HUES6 (cell line): ENCODE measurements around the gene WDR82.

Experiments
- H3K27ac ChIP-seq: 2 replicates; pipeline ENCODE4 v1.7.0; 2013; ENCODE audit warnings: low read depth, mild to moderate bottlenecking, low read length, inconsistent platforms
- H3K27me3 ChIP-seq: 2 replicates; pipeline ENCODE4 v1.6.1; 2013; ENCODE audit warnings: low read length; ENCODE audit not compliant: control insufficient read depth, insufficient read depth
- H3K36me3 ChIP-seq: 2 replicates; pipeline ENCODE4 v1.6.1; 2013; ENCODE audit warnings: low read length; ENCODE audit not compliant: control insufficient read depth, insufficient read depth
- H3K4me1 ChIP-seq: 2 replicates; pipeline ENCODE4 v1.6.1; 2013; ENCODE audit warnings: low read length; ENCODE audit not compliant: control insufficient read depth, insufficient read depth
- H3K4me3 ChIP-seq: 2 replicates; pipeline ENCODE4 v1.5.1; 2013; ENCODE audit warnings: low read depth, low read length
- H3K9ac ChIP-seq: one replicate; pipeline ENCODE4 v1.6.1; 2013; ENCODE audit warnings: mild to moderate bottlenecking, low read length
- H3K9me3 ChIP-seq: 2 replicates; pipeline ENCODE4 v1.6.1; 2013; ENCODE audit warnings: low read depth, low read length; ENCODE audit not compliant: control insufficient read depth, insufficient read depth

WDR82 gene

DNA sequence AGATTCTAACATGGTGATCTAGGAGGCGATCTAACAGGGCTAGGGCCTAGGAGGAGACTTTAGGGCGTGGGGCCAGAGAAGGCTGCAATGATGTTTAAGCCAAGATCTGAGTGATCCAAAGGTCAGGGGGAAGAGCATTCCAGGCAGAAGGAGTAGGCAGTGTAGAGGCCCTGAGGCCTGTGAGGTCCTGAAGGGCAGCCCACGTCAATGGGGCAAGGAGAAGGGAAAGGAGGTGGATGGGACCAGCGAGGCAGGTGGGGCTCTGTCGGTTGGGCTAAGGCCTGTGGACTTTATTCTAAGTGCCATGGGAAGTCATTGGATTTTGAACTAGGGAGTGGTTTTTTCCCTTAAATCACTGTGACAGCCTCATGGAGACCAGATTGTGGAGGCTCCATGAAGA is 27.5 kb upstream of the WDR82 start:
- H3K27ac ChIP-seq, result no peak overlapping the region

DNA sequence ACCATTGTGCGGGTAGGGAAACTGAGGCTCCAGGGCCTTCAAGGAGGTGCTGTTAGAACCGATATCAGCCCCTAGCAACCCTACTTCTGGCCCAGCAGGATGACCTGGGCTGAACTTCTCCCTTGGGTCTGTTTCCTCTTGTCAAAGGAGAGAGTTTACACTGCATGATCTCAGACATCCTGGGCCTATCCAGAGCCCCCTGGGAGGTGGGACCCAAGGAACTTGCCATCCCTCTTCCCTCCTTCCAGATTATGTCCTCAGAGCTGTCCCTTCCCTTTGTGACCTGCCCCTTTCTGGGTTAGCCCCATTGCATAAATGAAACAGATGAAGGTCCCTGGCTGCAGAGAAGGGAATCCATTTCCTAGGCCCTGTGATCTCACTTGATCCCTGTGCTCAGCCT is 25.4 kb upstream of the WDR82 start:
- Histone ChIP-seq H3K9ac (no peak overlapping the region), H3K36me3 (no peaks in the 10 kb centered on the region), H3K27ac (no peak overlapping the region), H3K9me3 (no peaks in the 10 kb centered on the region), H3K4me3 (no peak overlapping the region), H3K4me1 (peaks cover 14% of the 10 kb centered on the region), H3K27me3 (peaks cover 11% of the 10 kb centered on the region; the same call in 1 of the 2 replicates)

More for the DNA sequence above, 27.5 kb upstream of the WDR82 start:
- Histone ChIP-seq H3K4me1 (no peaks in the 10 kb centered on the region), H3K27me3 (peaks cover 11% of the 10 kb centered on the region; the same call in 1 of the 2 replicates), H3K9ac (no peak overlapping the region), H3K36me3 (no peaks in the 10 kb centered on the region), H3K4me3 (no peak overlapping the region), H3K9me3 (no peaks in the 10 kb centered on the region)

DNA sequence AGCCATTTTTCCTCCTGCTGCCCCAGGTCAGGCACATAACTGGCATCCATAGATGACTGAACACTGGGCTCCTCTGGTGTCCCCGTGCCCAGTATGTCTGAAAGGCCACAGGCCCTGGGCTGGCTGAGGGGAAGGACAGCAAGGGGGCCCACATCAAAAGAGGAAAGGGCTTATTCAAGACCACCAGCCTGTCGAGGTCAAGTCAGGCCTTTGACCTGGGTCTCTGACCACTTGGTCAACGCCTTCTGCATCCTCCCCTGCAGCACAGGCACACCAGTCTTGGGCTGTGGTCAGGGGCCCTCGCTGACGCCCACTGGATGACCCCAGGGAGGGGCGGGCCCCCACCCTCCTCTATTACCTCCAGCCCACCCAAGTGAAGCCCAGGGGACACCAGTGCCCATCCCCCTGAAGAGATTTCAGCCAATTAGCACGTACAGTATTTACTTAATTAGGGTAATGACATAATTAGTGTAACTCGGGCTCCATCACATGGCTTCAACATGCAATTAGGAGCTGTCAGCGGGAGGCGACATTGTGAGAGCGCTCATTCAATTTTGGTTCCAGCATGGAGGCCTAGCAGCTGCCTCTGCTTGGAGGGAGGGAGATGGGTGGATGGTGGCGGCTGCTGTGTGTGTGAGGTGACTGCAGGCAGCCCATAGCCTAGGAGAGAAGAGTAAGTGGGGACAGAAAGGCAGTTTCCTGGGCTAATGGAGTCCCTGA is 24.1 kb upstream of the WDR82 start:
- Histone ChIP-seq H3K4me3 (no peak overlapping the region), H3K9me3 (no peaks in the 10 kb centered on the region), H3K27ac (no peak overlapping the region), H3K27me3 (peaks cover 9% of the 10 kb centered on the region; the same call in 1 of the 2 replicates), H3K4me1 (peaks cover 25% of the 10 kb centered on the region), H3K9ac (no peak overlapping the region), H3K36me3 (no peaks in the 10 kb centered on the region)

DNA sequence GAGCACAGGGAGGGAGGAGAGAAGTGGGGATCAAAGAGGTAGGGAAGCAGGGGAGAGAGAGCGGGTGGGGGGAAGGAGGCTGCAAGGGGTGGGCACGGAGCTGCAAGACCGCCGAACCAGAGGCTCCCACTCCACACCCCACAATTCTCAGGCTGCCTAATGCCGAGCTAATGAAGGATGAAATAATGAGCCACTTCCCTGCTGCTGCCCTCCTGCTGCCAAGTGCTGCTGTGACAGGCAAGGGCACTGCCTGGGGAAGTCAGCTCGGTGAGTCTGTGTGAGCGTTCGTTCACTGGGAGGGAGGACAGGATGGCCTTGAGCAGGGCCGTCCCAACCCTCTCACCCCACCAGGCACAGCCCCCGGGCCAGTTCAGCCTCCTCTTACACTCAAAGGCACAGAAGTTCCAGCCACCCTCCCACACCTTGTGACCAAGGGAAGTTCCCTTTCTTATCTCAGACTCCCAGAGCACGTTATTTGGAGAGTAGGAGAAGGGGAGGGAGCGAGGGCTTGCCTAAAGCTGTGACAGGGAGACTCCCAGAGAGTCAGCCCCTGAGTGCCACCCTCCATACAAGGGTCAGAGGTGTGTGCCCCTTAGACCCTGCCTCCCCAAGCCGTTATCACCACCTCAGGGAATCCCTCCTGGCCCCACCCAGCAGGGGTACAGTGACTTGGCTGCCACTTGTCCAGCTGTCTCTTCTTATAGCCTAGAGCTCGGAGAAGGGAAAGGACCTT is 21.6 kb upstream of the WDR82 start:
- H3K9ac ChIP-seq, result peak overlapping the region; percentile 43
- no peaks in the 10 kb centered on the region for H3K9me3 ChIP-seq
- peaks cover 28% of the 10 kb centered on the region for H3K4me1 ChIP-seq
- H3K27ac ChIP-seq, result no peak overlapping the region
- H3K4me3 ChIP-seq, result peak overlapping the region; percentile 44
- H3K36me3 ChIP-seq, result no peaks in the 10 kb centered on the region
- peaks cover 9% of the 10 kb centered on the region; the same call in 1 of the 2 replicates for H3K27me3 ChIP-seq

DNA sequence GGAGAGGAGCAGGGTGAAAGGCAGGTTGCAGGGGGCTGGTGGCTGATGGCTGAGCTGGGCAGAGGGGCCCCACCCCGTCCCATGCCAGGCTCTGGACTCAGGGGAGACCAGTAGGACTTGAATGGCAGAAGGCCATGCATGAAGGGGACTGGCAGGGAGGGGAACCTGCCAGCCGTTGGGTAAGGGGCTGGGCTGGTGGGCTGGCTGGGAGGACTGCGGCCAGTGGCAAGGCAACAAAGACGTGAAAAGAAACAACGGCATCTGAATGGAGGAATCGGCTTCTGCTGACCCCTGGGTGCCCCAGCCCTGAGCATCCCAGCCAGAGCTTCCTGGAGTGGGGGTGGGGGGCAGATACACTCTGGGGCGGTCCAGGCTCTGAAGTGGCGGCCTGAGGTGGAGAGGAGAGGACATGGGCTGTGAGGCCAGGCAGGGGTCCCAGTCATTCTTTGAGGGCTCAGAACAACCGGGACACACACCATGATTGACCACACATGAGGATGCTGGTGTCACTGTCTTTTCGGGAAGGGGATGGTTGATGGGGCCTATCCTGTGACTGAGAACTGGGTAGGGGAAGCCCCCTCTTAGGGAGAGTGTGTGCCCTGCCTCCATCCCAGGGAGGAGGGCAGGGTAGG is 20.9 kb upstream of the WDR82 start:
- no peak overlapping the region for H3K27ac ChIP-seq

DNA sequence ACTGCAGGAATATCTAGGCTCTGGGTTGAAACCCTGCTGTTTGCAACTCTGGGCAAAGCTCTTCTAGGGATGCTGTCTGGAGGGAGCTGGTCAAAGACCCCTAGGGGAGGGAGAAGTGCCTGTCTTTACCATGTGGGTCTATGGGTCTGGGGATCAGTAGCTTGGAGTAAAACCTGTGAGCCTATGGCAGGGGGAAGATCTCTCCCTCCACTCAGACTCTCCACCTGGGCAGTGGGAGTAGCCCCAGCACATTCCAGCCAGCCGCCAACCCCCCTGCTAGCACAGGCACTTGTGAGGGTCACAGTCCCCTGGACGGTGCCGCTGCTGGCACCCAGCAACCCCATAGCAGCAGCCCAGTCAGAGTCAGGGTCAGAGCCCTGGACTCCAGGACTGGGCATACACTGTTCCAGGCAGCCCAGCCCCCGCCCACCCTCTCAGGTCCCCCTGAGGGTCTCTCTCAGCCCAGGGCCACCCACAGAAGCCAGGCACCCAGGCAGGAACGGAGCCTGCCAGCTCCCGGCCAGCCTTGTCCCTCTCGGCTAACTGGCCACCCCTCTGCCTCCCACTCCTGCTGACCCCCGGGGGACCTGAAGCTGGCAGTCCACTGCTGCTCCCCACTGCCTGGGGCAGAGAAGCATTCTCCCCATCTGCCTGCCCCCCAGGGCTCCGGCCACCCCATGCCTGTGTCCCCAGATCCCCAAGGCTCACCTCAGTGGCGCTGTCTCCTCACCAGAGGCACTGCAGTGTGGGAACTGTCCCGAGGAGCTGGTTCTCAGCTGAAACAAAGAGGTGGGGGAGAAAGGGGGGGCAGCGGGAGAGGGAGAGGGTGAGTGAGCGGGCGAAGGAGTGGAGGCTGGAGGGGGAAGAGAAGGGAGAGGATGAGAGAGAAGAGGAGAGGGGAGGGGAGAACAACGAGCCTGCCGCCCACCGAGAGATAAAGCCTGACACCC is 20.0 kb upstream of the WDR82 start:
- Histone ChIP-seq H3K27me3 (peaks cover 2% of the 10 kb centered on the region; the same call in 1 of the 2 replicates), H3K9ac (peak overlapping the region; percentile 42), H3K4me1 (peaks cover 28% of the 10 kb centered on the region), H3K4me3 (peak overlapping the region; percentile 44), H3K9me3 (no peaks in the 10 kb centered on the region), H3K27ac (no peak overlapping the region), H3K36me3 (no peaks in the 10 kb centered on the region)

More for the DNA sequence above, 20.9 kb upstream of the WDR82 start:
- H3K9me3 ChIP-seq, result no peaks in the 10 kb centered on the region
- no peaks in the 10 kb centered on the region for H3K36me3 ChIP-seq
- H3K27me3 ChIP-seq, result peaks cover 2% of the 10 kb centered on the region; the same call in 1 of the 2 replicates
- peaks cover 28% of the 10 kb centered on the region for H3K4me1 ChIP-seq
- peak overlapping the region; percentile 44 for H3K4me3 ChIP-seq
- peak overlapping the region; percentile 31 for H3K9ac ChIP-seq

DNA sequence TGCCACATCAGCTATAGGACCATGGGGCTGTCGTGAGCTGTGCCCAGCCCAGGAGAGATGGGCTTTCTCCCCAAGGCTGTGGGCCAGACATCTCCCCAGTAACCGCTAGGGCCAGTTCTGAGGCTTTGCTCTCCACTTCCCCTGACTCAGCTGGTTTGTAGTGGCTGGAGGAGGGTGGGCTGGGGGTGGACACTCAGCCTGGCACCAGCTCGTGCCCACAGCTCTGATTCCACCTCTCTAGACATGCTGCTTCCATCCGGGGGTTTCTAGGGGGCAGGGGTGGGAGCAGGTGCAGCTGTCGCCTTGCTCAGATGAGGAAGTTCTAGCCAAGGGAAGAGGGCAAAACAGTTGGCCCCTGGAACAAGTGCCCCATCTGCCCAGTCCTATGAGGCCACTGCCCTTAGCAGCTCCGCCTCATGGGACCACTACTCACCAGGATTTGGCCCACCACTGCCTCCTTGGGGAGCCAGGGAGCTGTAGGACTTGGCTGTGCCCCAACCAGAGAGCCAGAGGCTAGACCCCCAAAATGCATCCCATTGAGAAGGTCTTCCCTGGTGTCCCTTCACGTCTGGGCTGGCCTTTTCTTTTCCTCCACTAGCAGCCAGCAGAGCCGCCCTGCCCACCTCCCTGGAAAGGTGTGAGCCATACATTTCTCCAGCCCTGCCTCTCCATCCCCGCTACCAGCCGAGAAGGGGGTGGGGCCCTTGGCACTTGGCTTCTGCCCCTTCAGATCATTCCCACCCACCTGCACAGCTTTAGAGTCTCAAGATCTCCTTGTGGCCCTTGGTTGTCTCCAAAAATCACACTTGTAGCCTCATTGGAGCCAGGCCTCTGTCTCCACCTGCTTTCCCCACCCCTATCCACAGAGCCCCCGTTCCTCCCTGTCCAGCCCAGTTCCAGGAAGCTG is 19.0 kb upstream of the WDR82 start:
- H3K9ac ChIP-seq, result no peak overlapping the region
- peaks cover 28% of the 10 kb centered on the region for H3K4me1 ChIP-seq
- H3K27me3 ChIP-seq, result peaks cover 2% of the 10 kb centered on the region; the same call in 1 of the 2 replicates
- no peaks in the 10 kb centered on the region for H3K9me3 ChIP-seq
- H3K27ac ChIP-seq, result no peak overlapping the region
- peaks cover under 1% of the 10 kb centered on the region; the same call in 1 of the 2 replicates for H3K36me3 ChIP-seq
- H3K4me3 ChIP-seq, result no peak overlapping the region

DNA sequence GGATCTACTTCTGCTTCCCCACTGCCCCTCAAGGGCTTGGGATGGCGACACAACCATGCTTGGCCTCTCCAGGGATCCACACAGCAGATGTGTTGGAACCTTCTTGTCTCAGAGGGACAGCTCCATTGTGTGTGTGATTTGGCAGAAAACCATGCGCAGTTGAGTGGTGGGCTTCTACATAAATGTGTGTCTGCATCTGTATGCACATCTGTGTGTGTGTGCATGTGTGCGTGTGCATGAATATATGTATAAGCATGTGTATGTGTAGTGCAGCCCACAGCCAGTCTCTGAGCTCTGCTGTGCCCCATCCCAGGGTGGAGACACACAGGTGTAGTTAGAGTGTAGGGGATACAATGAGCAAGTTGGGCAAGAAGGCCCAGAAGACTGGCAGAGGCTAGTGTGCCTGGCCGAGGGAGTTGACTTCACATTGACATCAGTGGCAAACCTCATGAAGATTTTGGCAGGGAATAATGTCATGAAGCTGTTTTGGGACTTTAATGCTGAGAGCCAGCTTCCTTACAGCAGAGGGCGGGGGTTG is 17.3 kb upstream of the WDR82 start:
- Histone ChIP-seq H3K27me3 (peaks cover 2% of the 10 kb centered on the region; the same call in 1 of the 2 replicates), H3K4me1 (peaks cover 28% of the 10 kb centered on the region), H3K4me3 (no peak overlapping the region), H3K27ac (no peak overlapping the region), H3K36me3 (peaks cover 15% of the 10 kb centered on the region), H3K9ac (no peak overlapping the region), H3K9me3 (no peaks in the 10 kb centered on the region)

DNA sequence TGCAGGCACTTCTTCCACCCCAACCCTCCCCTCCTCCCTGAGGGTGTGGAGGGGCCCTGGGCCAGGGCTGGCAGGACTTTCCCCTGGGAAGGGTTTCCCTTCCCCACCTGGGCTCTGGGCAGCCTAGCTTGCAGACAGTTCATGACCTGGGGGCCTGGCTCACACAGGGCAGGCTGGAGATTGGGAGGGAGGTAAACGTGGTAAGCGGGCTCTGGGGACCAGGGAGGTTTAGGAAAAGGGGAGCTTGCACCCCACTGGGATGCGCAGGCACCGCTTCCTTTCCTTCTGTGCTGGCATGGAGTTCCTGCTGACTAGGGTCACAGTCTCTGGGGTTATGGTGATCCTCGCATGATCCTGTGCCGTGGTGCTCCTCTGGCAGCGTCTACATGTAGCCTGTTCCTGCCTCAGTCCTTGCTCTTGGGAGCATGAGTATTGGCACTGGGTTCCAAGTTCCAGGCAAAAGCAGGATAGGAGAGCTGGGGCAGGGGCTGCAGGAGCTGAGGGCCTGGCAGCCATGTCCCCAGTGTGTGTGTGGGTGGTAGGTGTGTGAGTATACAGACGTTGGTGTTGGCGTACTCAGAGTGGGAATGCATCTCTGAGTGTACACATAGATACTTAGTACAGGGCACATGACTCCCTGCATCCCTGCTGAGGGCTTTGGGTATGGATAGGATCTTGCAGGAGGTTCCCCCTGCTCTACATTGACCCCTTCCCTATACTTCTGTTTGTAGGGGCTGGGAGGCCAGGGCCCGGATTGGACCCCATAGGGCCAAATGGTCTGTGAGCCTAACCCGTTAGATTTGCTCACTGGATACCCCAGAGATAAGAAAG is 16.1 kb upstream of the WDR82 start:
- Histone ChIP-seq H3K36me3 (peaks cover 15% of the 10 kb centered on the region), H3K9me3 (no peaks in the 10 kb centered on the region), H3K27ac (no peak overlapping the region), H3K9ac (no peak overlapping the region), H3K4me1 (peaks cover 20% of the 10 kb centered on the region), H3K27me3 (peaks cover 2% of the 10 kb centered on the region; the same call in 1 of the 2 replicates), H3K4me3 (no peak overlapping the region)
